ENCODE data around the gene DNAL1.

DNA sequence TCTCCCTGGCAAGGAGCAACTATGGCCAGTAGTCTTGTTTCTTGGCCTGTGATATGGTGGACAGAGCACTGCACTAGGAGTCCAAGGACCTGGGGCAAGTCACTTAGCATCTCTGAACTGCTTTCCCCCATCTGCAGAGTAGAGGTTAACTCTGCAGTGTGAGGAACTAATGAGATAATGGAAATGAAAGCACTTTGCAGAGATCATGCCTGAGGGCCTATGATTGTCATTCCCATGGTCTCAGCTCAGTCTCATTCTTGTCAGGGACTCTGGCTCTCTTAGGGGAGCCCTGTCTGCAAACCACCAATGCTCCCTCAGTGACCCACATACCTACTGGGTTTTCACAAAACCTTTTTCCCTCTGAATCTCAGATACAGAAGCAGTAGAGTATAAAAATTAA, 75.8 kb downstream of the DNAL1 start:
- TF ChIP-seq EZH2 (IDR thresholded peaks at IDR 0.05; ENCODE audit: low read depth) (no peak), CTCF (conservative IDR thresholded peaks at IDR 0.05) (no peak)

All from PC-9 (cell line).